Pulmonary artery endothelial cell (primary cell): ENCODE data around the gene KCNAB2. TPM values are rescaled to one million over a fixed set of nuclear protein-coding genes. Genes with fewer than 3 reads are reported as not detected.

ENCODE experiments used
- DNase-seq: peaks from one replicate; pipeline ENCODE4 v3.0.0-alpha.2; 2011; ENCODE audit warnings: low read depth, low spot score
- total RNA-seq: library from RNA; depleted of rRNA; stranded (reverse); fragments of >200 nt; gene quantifications from 2 replicates; pipeline ENCODE4 v1.2.3, GENCODE V29; 2014

Gene KCNAB2
- total RNA-seq = 2.4 and 3.5 TPM in 2 replicates

DNA sequence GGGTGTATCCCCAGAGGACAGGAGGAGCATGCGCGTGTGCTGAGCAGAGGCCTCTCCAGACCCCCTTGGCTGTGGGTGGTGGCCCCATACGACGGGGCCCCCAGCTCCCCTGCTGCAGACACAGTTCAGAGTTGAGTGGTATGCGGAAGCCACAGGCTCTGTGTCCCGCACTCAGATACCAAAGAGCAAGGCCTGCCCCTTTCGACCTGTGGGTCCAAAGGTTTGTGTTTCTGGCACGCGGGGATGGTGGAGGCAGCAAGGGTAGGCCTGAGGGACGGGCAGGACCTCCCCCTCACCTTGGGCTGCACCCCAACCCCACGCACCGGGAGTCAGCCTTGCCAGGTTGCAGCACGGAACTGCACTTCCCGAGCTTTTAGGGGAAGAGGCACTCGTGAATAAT, at the start of gene KCNAB2:
Gene KCNAB2, plus strand, starts transcription at position 328 of the 400 bp plus-strand sequence. CDS start 5,649 bp downstream, outside the sequence.
- DNase-seq = no peak

DNA sequence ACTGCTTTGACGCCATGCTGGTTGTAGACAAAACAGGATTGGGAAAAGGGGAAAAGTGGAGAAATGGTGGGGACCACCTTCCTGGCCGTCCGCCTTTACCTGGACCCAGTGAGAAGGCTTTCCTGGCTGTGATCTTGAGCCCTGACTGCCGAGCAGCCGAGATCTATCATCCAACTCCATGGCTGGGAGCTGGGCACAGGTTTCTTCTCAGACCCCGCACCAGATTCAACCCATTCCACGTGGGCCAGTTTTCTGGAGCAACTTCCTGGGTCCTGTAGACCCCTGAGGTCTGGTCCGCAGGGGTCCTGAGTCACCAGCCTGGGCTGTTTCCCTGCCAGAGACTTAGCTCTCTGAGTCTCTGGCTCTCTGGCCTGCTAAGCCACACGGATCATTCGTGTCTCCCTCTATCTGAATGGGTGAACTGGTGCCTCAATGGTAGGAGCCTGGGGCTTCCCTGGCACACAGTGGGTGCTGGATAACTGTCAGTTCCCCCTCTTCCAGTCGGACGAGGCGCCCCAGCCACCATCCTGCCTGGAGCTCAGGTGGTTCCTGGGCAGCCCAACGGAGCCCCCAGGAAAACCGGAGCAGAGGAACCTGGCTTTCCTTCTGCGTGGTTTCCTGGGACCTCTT, 48.9 kb upstream of the KCNAB2 start:
- no peak for DNase-seq

DNA sequence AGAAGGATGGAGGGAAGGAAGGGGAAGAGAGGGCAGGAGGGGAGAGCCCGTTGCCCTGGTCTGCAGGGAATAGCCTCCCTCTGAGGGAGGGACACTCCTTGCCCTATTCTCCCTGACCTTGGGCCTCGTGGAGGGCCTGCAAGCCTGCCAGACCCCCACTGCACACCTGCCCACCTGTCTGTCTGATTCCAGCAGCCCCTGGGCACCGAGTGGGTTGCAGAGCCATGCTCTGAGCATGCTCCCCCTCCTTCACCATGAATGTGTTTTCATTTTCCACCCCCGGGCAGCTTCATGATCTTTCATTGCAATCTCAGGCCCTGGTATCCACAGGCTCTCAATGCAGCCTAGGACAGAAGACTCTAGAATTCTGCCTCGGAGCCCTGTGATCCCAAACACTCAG, 48.4 kb upstream of the KCNAB2 start:
- DNase-seq = no peak

DNA sequence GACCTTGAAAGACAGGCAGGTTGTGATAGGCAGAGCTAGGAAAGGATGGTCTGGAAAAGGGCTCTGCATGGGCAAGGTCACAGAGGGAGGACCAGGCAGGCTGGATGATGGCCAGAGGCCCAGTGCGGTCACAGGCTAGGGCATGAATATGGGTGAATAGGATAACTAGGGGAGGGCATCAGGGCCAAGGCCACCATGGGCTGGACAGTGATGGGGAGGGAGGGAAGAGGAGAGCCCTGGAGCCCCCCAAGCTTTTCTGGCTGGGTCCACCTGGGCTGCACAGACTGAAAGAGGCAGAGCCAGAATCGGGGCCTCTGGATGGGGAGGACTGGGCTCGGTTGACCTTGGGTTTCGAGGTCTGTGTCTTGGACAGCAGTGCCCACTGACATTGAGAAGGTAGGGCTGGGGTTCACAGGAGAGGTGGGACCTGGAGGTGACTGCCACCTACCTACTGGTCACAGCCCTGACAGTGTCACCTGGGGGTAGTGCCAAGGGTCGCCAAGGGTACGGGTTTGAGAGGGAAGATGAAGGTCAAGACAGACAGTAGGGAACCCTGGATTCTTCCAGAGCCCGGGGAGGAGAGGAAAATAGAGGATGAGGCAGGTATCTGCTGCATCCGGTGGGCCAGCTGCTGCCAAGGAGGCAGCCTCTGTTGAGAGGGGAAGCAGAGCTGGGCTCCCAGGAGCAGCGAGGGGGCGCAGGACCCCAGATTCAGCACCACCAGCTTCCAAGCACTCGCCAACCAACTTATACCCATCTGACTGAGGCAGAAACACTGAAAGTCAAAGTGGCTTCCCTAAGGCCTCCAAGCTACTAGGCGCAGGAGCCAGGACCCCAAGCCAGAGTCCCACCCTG, 47.4 kb upstream of the KCNAB2 start:
- DNase-seq = no peak

DNA sequence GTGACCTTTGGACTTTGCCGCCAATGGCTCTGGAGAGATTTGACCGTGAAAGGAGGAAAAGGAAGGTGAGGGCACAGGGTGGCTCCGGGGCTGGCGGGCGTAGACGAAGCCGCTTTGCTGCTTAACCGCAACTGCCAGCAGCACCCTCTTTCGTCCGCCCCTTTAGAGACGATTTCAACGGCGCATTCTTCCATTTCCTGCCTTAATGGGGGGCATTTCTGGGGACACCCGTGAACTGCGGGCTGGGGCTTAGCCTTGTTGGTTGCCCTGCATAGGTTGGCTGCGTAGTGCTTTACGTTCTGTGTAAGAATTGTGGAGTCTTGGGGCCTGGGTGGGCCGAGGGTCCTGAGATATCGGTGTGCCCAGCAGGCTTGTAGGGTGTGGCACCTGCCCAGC, 46.8 kb upstream of the KCNAB2 start:
- DNase-seq = no peak

DNA sequence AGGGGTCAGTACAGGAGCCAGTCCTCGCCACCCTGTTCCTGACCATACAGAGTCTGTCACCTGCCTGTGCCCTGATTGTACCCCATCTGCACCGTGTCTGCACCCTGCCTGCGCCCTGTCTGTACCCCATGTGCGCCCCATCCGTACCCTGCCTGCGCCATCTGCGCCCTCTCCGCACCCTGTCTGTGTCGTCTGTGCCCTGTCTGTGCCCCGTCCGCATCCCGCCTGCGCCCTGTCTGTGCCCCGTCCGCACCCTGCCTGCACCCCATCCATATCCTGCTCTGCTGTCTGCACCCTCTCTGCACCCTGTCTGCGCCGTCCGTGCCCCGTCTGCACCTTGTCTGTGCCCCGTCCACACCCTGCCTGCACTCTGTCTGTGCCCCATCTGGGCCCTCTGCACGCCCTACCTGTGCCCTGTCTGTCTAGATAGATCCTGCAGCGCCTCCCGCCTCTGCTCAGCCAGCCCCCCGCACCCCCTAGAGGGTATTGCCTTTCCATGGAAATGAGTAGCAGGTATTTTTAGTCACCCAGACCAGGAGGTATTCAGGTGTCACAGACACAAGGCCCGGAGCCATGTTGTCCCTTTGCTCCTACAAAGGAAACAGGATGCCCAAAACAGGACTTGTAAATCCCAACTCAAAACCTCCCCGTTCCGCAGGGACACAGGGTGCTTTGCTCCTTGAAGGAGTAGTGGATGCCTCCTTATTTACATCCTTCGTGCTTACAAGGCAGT, 45.8 kb upstream of the KCNAB2 start:
- DNase-seq = no peak

DNA sequence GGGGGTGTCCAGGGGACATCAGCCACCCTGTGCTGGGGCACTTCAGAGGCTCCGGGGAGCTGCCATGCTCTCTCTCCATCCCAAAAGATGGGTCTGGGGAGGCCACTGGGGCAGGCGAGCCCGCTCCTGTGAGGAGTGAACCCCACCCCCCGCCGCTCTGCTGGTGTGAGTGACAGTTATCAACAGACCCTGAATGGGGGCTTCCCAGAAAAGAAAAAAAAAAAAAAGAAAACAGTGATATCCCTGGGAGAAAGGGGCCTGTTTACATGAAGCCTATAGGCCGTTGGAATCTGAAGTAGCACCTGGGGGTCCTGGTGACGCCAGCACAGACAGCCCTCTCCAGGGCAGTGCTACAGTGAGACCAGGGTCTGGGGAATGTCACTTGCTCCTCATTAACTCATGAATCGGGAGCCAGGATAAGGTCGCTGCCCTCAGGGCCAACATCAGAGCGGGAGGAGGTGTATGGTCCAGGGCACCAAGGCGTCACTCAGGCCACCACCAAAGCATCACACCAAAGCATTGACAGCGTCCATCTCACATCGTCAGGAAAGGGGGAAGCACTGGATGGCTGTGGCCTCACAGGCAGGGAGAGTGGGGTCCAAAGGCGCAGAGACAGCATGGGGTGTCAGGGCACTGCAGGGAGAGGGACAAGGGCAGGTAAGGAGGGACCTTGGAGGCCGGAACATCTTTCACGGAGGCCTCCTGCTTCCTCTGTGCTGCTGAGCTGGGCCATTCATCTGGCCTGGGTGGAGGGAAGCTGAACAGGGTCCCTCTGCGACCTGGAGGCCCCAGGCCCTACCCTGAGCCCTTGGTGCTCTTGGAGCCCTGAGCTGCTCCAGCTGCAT, 45.0 kb upstream of the KCNAB2 start:
- DNase-seq = no peak

DNA sequence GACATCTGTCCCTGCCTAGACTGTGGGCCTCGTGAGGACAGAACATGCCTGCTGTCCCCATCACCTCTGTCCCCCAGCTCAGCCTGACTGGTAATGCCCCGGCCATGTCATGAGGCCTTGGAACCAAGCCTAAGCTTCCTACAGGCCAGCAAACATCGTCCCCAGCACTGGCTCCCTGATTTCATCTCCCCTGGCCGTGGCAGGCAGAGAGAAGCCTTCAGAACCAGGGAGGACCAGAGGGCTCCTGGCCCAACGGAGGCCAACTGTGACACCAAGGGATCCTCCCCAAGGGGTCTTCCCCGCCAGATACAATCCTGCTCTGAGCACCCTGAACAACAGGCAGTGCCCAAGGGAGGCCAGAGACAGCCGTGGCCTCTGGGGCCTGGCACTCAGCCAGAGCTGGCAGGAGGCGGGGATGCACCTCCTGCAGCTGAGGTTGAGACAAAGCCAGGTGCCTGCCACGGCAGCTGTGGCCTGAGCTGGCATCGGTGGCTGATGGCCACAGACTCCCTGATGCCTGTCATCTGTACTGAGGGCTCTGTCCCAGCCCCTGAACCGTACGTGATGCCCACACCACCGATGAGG, 43.6 kb upstream of the KCNAB2 start:
- DNase-seq = no peak

DNA sequence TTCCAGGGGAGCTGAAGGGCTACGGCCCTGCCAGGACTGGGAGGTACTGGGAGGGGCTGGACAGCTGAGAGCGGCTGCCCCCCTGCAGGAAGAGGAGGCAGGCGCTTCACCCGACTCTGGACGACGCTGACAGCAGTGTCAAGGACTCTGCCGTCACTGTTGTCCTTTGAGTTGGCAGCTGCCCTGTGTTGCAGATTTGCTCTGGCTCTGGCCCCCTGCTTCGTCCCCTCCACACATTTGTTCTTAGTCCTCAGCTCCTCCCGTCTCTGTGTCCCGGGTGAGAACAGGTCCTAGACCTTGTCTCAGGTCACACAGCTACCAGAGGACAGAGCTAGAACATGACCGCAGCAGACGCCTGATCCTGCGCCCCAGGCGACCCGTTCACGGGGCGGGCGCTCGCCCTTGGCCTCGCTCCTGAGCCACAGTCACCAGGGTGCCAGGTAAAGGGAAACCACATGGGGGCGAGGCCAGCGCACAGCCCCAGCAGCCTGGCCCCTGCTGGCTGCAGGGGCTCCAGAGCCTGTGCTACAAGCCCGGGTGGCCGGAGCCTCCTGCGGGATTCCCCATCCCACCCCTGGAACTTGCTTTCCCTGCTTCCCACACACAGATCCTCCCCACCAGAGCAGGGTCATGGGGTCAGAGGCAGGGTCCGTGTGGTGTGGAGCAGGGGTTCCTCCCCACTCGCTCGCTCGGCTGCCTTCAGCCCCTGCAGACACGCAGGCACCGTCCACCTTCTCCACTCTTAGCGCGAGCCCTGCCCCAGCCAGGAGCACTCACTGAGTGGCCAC, 42.8 kb upstream of the KCNAB2 start:
- no peak for DNase-seq

DNA sequence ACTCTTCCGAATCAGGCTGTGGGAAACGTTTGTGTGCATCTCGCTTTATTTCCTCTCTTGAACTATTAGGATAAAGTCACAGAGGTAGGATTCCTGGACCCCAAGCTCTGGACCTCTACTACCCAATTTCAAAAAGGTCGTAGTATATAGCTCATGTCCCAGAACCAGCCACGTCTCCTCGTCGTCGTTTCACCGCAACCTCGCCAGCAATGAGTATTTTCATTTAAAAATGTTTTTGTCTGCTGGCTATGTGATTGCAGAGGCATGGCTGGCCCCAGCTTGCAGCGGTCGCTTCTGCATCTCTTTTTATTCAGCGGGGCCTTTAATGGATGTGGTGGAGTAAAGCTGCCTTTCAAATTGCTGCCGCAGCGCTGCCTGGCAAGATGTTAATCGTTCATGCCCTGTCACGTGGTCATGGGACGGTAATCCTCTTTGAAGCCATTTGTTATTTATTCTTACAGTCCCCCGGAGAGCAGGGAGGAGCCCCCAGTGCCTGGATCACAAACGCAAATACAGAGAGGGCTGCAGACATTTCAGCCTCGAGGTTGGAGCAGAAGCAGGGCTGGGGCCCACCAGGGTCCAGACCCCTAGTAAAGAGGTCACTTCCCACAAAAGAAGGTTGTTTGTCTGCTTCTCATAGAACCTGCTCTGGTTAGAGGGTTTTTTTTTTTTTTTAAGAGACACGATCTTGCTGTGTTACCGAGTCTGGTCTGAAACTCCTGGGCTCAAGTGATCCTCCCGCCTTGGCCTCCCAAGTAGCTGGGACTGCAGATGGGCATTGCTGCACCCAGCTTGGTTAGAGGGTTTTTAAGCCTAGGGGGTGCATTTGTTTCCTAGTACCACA, 41.9 kb upstream of the KCNAB2 start:
- DNase-seq = no peak

DNA sequence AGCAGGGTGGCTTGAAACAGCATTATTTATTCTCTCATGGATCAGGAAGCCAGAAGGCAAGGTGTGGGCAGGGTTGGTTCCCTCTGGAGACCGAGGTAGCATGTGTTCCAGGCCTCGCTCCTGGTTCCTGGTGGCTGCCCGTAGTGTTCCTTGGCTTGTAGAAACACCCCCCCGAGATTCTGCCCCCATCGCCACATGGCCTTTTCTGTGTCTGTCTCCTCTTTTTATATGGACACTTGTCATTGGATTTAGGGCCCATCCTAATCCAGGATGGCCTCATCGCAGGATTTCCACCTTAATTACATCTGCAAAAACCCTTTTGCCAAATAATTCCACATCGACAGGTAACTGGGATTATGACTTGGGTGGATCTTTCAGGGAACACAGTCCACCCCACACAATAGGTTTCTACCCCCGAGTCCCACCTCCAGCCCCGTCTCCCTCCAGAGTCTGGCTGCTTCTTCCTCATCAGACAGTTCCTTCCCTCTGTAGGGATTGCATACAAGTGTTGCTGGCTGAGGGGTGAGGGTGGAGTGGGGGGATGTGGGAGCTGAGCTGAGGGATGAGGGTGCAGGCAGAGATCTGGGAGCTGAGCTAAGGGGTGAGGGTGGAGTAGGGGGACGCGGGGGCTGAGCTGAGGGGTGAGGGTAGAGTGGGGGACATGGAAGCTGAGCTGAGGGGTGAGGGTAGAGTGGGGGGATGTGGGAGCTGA, 41.1 kb upstream of the KCNAB2 start:
- DNase-seq = no peak

DNA sequence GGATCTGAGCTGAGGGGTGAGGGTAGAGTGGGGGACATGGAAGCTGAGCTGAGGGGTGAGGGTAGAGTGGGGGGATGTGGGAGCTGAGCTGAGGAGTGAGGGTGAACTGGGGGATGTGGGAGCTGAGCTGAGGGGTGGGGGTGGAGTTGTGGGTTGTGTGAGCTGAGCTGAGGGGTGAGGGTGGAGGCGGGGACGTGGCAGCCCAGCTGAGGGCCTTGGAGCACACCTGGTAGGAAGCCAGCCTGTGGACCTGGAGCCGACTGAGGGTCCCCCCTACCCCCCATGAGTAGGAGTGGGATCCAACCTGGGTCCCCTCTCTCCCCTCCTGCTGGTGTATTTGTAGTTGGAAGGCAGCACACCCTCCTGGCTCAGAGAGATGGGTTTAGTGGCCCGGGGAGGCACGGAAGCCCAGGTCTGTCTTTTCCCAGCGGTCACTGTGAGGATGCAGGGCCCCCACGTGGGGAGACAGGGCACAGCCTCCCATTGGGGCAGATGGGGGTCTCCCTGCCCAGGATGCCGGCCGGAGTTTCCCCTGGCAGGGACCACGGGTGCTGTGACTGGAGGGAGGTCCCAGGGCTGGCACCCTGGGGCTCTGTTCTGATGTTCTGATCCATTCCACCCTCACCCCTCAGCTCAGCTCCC, 40.3 kb upstream of the KCNAB2 start:
- DNase-seq = no peak

DNA sequence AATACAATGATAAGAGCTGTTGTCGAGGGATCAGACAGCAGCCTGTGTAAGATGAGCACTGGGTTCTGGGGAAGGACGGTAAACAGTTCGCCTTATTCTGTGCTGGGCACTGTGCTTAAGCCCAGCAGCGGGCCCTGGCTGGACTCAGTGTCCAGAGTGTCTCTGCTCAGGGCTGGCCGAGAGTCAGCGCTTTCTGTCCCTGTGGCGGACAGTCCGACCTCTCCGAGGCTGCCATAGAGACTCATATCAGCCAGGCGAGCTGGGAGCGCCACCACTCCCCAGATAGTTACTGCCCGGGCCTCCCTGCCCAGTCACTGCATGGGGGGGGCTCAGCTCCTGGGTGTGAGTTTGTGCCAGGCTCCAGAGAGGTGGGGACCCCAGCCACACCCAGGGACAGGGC, 38.8 kb upstream of the KCNAB2 start:
- DNase-seq = no peak

DNA sequence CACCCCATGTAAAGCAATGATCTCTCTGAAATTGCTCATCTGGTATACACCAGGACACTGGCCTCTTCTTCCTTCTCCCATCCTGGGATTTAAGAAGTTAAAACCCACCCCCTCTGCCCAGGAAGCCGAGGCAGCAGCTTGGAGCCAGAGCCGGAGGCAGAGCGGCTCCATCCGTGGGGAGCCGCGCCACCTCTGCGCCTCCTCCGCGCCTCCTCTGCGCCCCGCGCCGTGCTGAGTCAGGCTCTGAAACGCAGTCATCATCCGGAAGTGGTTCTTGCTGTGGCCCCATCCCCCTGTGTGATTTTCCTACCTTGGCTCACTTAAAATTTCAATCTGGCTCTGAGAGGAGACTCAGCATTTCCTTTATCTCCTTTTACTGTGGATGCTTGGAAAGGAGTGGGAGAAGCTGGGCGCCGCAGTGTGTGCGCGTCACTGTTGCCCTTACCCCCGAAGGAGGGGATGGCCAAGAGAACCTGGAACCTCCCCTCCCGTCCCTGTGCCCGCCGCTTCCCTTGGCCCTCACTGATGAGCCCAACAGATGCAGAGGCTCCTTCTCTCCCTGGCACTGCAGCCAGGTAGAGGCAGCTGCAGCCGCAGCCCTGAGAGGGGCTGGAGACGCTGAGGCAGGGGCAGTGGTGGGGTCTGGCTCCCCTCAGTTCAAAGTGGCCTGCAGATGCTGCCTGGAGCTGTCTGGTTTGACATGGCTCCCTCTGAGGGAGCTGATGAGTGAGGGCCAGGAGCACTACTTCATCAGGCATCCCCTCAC, 38.2 kb upstream of the KCNAB2 start:
- DNase-seq = no peak

DNA sequence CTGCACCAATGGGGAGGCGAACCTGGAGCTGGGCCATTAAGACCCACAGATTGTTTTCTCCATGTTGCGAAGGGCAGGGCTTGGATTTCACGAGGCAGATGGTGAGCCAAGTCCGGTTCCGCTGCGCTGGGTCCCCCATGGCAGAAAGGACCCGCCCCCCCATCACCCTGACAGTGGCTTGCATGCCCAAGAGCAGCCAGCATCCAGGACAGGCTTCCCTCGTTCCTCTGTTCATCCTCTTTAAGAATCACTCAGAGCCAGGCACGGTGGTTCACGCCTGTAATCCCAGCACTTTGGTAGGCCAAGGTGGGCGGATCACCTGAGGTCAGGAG, 37.6 kb upstream of the KCNAB2 start:
- no peak for DNase-seq

DNA sequence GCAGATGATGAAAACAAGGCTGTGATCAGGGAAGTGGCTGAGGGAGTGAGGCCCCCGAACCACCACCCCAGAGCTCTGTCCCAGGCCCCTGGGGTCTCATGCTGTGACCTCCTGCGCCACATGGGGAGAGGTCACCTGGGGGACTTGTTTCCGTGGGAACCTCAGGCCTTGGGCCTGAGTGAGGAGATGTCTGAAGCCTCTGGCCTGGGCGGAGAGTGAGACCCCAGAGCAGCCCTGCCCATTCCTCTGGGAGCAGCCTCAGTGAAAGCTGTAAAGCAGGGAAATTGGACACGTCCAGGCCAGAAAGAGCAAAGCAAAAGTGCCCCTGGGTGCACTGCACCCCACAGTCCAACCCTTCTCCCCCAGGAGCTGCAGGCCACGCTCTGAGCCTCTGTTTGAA, 37.0 kb upstream of the KCNAB2 start:
- no peak for DNase-seq
